Measurements from ENCODE around the gene IL10RA. TPM values are rescaled to one million over a fixed set of nuclear protein-coding genes. Genes with fewer than 3 reads are reported as not detected.

The IL10RA gene
- total RNA-seq, 2 experiments from 2014 or later, result 247 to 260 TPM

DNA sequence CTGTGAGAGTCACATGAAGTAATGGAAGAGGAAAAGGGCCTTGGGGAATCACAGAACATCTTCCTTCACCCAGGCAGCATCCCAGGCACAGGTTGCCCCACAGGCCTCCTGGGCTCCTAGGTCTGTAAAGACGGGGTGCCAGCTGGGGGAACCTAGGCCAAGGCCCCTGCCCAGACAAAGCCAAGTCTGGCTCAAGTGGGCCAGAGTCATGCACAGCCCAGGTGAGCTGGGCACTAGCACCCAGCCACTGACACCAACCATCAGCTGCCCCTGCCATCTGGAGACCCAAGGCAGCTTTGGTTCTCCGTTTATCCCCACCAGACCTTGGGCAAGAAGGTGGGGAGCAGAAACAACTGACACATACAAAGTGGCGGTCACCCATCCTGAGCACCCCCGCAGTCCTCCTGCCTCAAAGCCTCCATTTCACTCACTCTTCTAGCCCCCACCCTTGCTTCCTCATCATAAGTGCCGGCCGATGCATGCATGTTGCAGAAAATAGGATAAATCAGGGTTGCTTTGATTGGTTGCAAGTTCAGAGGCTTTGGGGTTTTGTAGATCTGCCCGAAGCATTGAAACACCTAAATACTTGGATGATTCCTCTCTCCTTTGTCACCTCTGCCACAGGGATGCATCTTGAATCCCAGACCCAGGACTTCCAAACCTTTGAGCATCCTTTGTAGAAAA is 64.2 kb downstream of the IL10RA start:
- H3K9me3 Mint-ChIP-seq (ENCODE audit: low read depth), result no peaks in the 10 kb centered on the region
- DNase-seq, result peak; percentile 38
- no peaks in the 10 kb centered on the region for H3K27me3 Mint-ChIP-seq
- H3K27ac Mint-ChIP-seq, result peak overlapping the region; percentile 90
- no peaks in the 10 kb centered on the region for H3K36me3 Mint-ChIP-seq
- H3K4me1 Mint-ChIP-seq, result peaks cover 80% of the 10 kb centered on the region
- ATAC-seq, result no peak
- H3K4me3 Mint-ChIP-seq, result no peak overlapping the region
- CTCF ChIA-PET, result interaction anchor here (1.0 to 12.2 kb wide), 8 partner anchors 35 to 242 kb away, joined by 3 to 346 read pairs (median 60); partner anchors contain the start of gene IL10RA

Other genes starting within 250 kb of the IL10RA start
- 1 to 10 TPM in 1 of 2 experiments, under 1 TPM in 1; 0.42 to 1.4 TPM for gene DSCAML1, start 189.2 kb upstream of the IL10RA start, total RNA-seq
- gene FXYD2, start 161.7 kb upstream of the IL10RA start, total RNA-seq, result 10 to 100 TPM; 13.1 to 19.0 TPM
- gene FXYD6, start 109.7 kb upstream of the IL10RA start, total RNA-seq, result under 1 TPM; 0.12 to 0.20 TPM
- 1 to 10 TPM; 1.7 to 2.0 TPM for gene TMPRSS13, start 57.0 kb upstream of the IL10RA start, total RNA-seq
- under 1 TPM; 0.12 to 0.76 TPM for gene TMPRSS4, start 90.7 kb downstream of the IL10RA start, total RNA-seq
- 1 to 10 TPM; 3.2 to 4.0 TPM for gene SMIM35, start 100.6 kb downstream of the IL10RA start, total RNA-seq
- under 1 TPM in 1 of 2 experiments, not detected in 1; 0.54 TPM for gene SCN4B, start 166.4 kb downstream of the IL10RA start, total RNA-seq
- not detected for gene SCN2B, start 190.2 kb downstream of the IL10RA start, total RNA-seq
- 100 to 1,000 TPM; 139 to 142 TPM for gene JAML, start 238.6 kb downstream of the IL10RA start, total RNA-seq